HCT116 (cell line): ENCODE data around the gene OPN5. TPM values are rescaled to one million over a fixed set of nuclear protein-coding genes. Genes with fewer than 3 reads are reported as not detected.

ENCODE experiments used
- ATAC-seq: fragments of 200-7000 bp; cut with Tn5 transposase; 2 replicates; pipeline ENCODE4 v1.9.1; 2020; ENCODE audit warnings: mild to moderate bottlenecking, moderate library complexity
- BruUV-seq: library from RNA; stranded (reverse); fragments of 400-500 nt; replicated peaks from 2 replicates; lab custom pipeline; 2021; lab: Mats Ljungman, UMichigan
- CTCF ChIA-PET: fragments of 300-600 bp; sonication (Branson Sonifier 250); formaldehyde crosslinking; loops from one replicate; lab custom pipeline; 2021; ENCODE audit warnings: antibody characterized with exemption; lab: Charles Lee
- POLR2A ChIA-PET: fragments of 300-600, 350-600 bp; sonication (Branson Sonifier 250); formaldehyde crosslinking; loops from one replicate; lab custom pipeline; 2021; ENCODE audit warnings: antibody characterized with exemption; lab: Charles Lee
- RAD21 ChIA-PET, 2 experiments: fragments of 300-600 bp; sonication (Branson Sonifier 250); formaldehyde crosslinking; loops; one replicate each; lab custom pipeline; 2023; ENCODE audit warnings: low total read pairs in 2 of 2; ENCODE audit not compliant: uncharacterized antibody in 2 of 2, unreplicated experiment in 2 of 2, low non-redundant PET in 1 of 2; lab: Charles Lee
- DNase-seq: peaks from one replicate; pipeline ENCODE4 v3.0.0-alpha.2; 2010; ENCODE audit warnings: low read depth, low spot score
- H2AFZ ChIP-seq: fragments of 200-600 bp; shearing (Covaris generic), sonication (generic); 2 replicates; pipeline ENCODE4 v1.6.1; 2017; ENCODE audit warnings: low read depth, mixed run types, mixed read lengths, antibody characterized with exemption, low read length; ENCODE audit not compliant: poor library complexity, severe bottlenecking
- H3K27ac ChIP-seq: 2 replicates; pipeline ENCODE4 v1.5.1; 2012; ENCODE audit warnings: low read depth, low read length
- H3K27me3 ChIP-seq: fragments of 200-600 bp; sonication (generic); 2 replicates; pipeline ENCODE4 v1.6.1; 2016; ENCODE audit warnings: mixed run types, low read length, mixed read lengths; ENCODE audit not compliant: insufficient read depth
- H3K36me3 ChIP-seq, 2 experiments: fragments of 200-500 bp in 1 of 2; fragments of 200-600 bp in 1 of 2; sonication (Bioruptor generic) in 1 of 2; sonication (generic) in 1 of 2; 2 replicates each; pipeline versions ENCODE4 v1.5.1 to v1.6.1; 2014 to 2016; ENCODE audit warnings: low read length in 2 of 2, inconsistent platforms in 1 of 2, mixed read lengths in 1 of 2, mixed run types in 1 of 2; ENCODE audit not compliant: insufficient read depth in 2 of 2, control insufficient read depth in 1 of 2
- H3K4me1 ChIP-seq, 2 experiments: fragments of 200-600 bp in 1 of 2; sonication (generic) in 1 of 2; 2 replicates each; pipeline versions ENCODE4 v1.5.1 to v1.6.1; 2012 to 2017; ENCODE audit warnings: low read length in 2 of 2, inconsistent platforms in 1 of 2, mild to moderate bottlenecking in 1 of 2, mixed read lengths in 1 of 2, mixed run types in 1 of 2, moderate library complexity in 1 of 2; ENCODE audit not compliant: insufficient read depth in 2 of 2, control insufficient read depth in 1 of 2
- H3K4me2 ChIP-seq: fragments of 200-600 bp; sonication (generic); 2 replicates; pipeline ENCODE4 v1.6.1; 2017; ENCODE audit warnings: mixed run types, low read length, mixed read lengths
- H3K4me3 ChIP-seq, 2 experiments: fragments of 200-600 bp in 1 of 2; sonication (generic) in 1 of 2; replicated peaks in 1 of 2; 2 replicates each; pipeline ENCODE4 v1.5.1; 2011 to 2016; ENCODE audit warnings: low read length in 2 of 2, control low read depth in 1 of 2, low read depth in 1 of 2, mild to moderate bottlenecking in 1 of 2, mixed read lengths in 1 of 2, mixed run types in 1 of 2
- H3K79me2 ChIP-seq: fragments of 200-600 bp; sonication (generic); 2 replicates; pipeline ENCODE4 v1.6.1; 2017; ENCODE audit warnings: mild to moderate bottlenecking, mixed run types, low read length, moderate library complexity, mixed read lengths; ENCODE audit not compliant: insufficient read depth
- H3K9ac ChIP-seq: fragments of 200-600 bp; sonication (generic); 2 replicates; pipeline ENCODE4 v1.6.1; 2016; ENCODE audit warnings: low read length, mixed read lengths
- H3K9me2 ChIP-seq: fragments of 200-600 bp; sonication (generic), shearing (Covaris generic); 2 replicates; pipeline ENCODE4 v1.6.1; 2017; ENCODE audit warnings: mixed run types, mild to moderate bottlenecking, moderate library complexity; ENCODE audit not compliant: insufficient read depth
- H3K9me3 ChIP-seq, 2 experiments: fragments of 200-500 bp in 1 of 2; fragments of 200-600 bp in 1 of 2; sonication (Bioruptor generic) in 1 of 2; sonication (generic) in 1 of 2; 2 replicates each; pipeline ENCODE4 v1.6.1; 2014 to 2017; ENCODE audit warnings: low read length in 2 of 2, mixed read lengths in 2 of 2, inconsistent platforms in 1 of 2, low read depth in 1 of 2, mild to moderate bottlenecking in 1 of 2, mixed run types in 1 of 2, moderate library complexity in 1 of 2; ENCODE audit not compliant: control insufficient read depth in 1 of 2, insufficient read depth in 1 of 2
- H4K20me1 ChIP-seq: fragments of 200-600 bp; sonication (generic), shearing (Covaris generic); 2 replicates; pipeline ENCODE4 v1.6.1; 2017; ENCODE audit warnings: mixed run types, mild to moderate bottlenecking, moderate library complexity; ENCODE audit not compliant: insufficient read depth
- EGR1 ChIP-seq: IDR thresholded peaks from 2 replicates; pipeline ENCODE4 v1.6.1; 2012; ENCODE audit warnings: low read depth
- ELF1 ChIP-seq: IDR thresholded peaks from 2 replicates; pipeline ENCODE4 v1.6.1; 2012; ENCODE audit warnings: low read depth, borderline replicate concordance
- EZH2 ChIP-seq: fragments of 200-600 bp; sonication (generic); IDR thresholded peaks from 2 replicates; pipeline ENCODE4 v1.6.1; 2017; ENCODE audit warnings: antibody characterized with exemption, mixed run types
- EZH2phosphoT487 ChIP-seq: fragments of 200-600 bp; IDR thresholded peaks from 2 replicates; pipeline ENCODE4 v1.6.1; 2018; ENCODE audit warnings: antibody characterized with exemption, borderline replicate concordance
- MAX ChIP-seq: IDR thresholded peaks from 2 replicates; pipeline ENCODE4 v1.6.1; 2012
- POLR2A ChIP-seq: IDR thresholded peaks from 2 replicates; pipeline ENCODE4 v1.7.0; 2011; ENCODE audit warnings: borderline replicate concordance; ENCODE audit not compliant: insufficient read depth, insufficient read length; ENCODE audit errors: extremely low read depth
- SP1 ChIP-seq: IDR thresholded peaks from 2 replicates; pipeline ENCODE4 v1.6.1; 2012; ENCODE audit warnings: low read depth
- YY1 ChIP-seq: IDR thresholded peaks from 2 replicates; pipeline ENCODE4 v1.6.1; 2011; ENCODE audit warnings: low read length, low read depth, moderate library complexity, mild to moderate bottlenecking; ENCODE audit not compliant: insufficient replicate concordance; ENCODE audit errors: extremely low read depth
- ZNF274 ChIP-seq: fragments of 200-500 bp; sonication (Bioruptor generic); IDR thresholded peaks from 2 replicates; pipeline ENCODE4 v1.6.1; 2014; ENCODE audit warnings: mild to moderate bottlenecking, low read depth, low read length, inconsistent platforms
- intact Hi-C: fragments of 100-400 bp; cut with micrococcal nuclease; formaldehyde crosslinking; loops from 2 replicates; pipeline ENCODE4 v1.10.0; 2022
- total RNA-seq: library from RNA; stranded (reverse); gene quantifications from one replicate; pipeline ENCODE4 v1.2.1, GENCODE V29; 2021; ENCODE audit not compliant: unreplicated experiment
- TF ChIP-seq, protein P1 (sequence below): IDR thresholded peaks from 2 replicates; pipeline ENCODE4 v1.6.1; 2011; ENCODE audit warnings: mild to moderate bottlenecking, low read length, moderate library complexity; ENCODE audit not compliant: insufficient replicate concordance; ENCODE audit errors: extremely low read depth

The OPN5 gene
- total RNA-seq, 1 experiment from 2014 or later = not detected

GRCh38 chr6:47852727-47853126, 70.9 kb downstream of the OPN5 start:
- no peak overlapping the region for H3K27ac ChIP-seq
- H3K36me3 ChIP-seq = no peaks in the 10 kb centered on the region
- no peak overlapping the region for H3K4me3 ChIP-seq
- no peak overlapping the region for H3K4me2 ChIP-seq
- intact Hi-C loops = no loop called here
- DNase-seq = no peak
- H3K9me2 ChIP-seq = no peaks in the 10 kb centered on the region
- RAD21 ChIA-PET = no interaction called here
- H4K20me1 ChIP-seq = no peaks in the 10 kb centered on the region
- no peak overlapping the region for H3K9ac ChIP-seq
- no peak for ATAC-seq
- H3K4me1 ChIP-seq = no peaks in the 10 kb centered on the region
- no peak for TF ChIP-seq EGR1
- TF ChIP-seq EZH2phosphoT487 = no peak
- no peak for TF ChIP-seq YY1
- TF ChIP-seq ZNF274 = no peak
- TF ChIP-seq EZH2 = no peak
- TF ChIP-seq ELF1 = no peak
- TF ChIP-seq POLR2A = no peak
- TF ChIP-seq SP1 = no peak
- no peak for TF ChIP-seq MAX
- TF ChIP-seq, protein P1, sequence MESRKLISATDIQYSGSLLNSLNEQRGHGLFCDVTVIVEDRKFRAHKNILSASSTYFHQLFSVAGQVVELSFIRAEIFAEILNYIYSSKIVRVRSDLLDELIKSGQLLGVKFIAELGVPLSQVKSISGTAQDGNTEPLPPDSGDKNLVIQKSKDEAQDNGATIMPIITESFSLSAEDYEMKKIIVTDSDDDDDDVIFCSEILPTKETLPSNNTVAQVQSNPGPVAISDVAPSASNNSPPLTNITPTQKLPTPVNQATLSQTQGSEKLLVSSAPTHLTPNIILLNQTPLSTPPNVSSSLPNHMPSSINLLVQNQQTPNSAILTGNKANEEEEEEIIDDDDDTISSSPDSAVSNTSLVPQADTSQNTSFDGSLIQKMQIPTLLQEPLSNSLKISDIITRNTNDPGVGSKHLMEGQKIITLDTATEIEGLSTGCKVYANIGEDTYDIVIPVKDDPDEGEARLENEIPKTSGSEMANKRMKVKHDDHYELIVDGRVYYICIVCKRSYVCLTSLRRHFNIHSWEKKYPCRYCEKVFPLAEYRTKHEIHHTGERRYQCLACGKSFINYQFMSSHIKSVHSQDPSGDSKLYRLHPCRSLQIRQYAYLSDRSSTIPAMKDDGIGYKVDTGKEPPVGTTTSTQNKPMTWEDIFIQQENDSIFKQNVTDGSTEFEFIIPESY = no peak
- no TSS peak for BruUV-seq
- no peak overlapping the region for H2AFZ ChIP-seq
- POLR2A ChIA-PET = no interaction called here
- CTCF ChIA-PET = no interaction called here
- no peaks in the 10 kb centered on the region for H3K9me3 ChIP-seq
- no peaks in the 10 kb centered on the region for H3K79me2 ChIP-seq
- no peaks in the 10 kb centered on the region for H3K27me3 ChIP-seq
